GM21576 (cell line): ENCODE measurements around the gene CYP1A1.
"Not testable (repeated sequence)": the region's sequence is repeated elsewhere in the genome, so short reads cannot be mapped to it uniquely, and the experiment has no call there.

Experiments
- ATAC-seq: cut with Tn5 transposase; IDR thresholded peaks from one replicate; pipeline ENCODE4 v1.9.1; 2021; ENCODE audit warnings: mild to moderate bottlenecking, moderate library complexity; ENCODE audit not compliant: unreplicated experiment

Gene CYP1A1

DNA sequence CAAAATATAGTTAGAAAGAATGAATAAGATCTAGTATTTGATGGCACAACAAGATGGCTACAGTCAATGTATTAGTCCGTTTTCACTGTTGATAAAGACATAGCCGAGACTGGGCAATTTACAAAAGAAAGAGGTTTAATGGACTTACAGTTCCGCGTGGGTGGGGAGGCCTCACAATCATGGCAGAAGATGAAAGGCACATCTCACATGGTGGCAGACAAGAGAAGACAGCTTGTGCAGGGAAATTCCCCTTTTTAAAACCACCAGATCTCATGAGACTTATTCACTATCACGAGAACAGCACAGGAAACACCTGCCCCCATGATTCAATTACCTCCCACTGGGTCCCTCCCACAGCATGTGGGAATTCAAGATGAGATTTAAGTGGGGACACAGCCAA is 12.9 kb upstream of the CYP1A1 start:
- not testable (repeated sequence) for ATAC-seq

- no peak for ATAC-seq
Observed at GRCh38 chr15:74735305-74735704, 10.0 kb upstream of the CYP1A1 start.

- ATAC-seq: no peak
Observed at GRCh38 chr15:74733269-74733668, 7.9 kb upstream of the CYP1A1 start.

GRCh38 chr15:74732846-74733245 is 7.5 kb upstream of the CYP1A1 start:
- no peak for ATAC-seq

DNA sequence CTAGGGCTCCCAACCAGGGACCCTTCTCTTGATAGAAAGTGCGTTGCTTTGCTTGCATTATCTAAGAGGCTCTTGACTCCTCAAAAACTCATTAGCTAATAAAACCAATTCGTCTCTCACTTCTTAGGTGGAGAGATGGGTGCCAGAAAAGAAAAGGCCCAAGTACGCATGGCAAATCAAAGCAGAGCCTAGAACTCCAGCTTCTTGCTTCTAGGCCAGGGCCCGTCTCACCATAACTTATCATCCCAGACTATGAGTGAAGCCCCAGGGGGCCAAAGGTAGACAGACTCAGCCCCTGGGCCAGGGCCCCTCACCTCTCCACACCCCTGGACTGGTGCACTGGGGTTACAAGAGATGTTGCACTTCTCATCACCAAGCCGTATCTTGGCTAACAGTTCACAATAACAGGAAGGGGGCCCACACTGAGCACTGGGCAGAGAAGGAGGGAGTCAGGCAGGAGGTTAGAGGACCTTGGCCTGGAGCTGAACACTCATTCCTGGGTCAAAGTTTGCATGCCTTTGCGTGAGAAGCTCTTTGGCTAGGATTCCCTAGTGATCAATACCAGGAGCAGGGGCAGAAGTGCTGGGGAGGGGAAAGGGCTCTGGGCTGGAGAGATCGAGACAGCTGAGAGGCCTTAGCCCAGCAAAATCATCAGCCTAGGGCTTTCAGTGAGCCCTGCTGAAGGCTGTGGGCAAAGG is 5.4 kb upstream of the CYP1A1 start:
- ATAC-seq: no peak

DNA sequence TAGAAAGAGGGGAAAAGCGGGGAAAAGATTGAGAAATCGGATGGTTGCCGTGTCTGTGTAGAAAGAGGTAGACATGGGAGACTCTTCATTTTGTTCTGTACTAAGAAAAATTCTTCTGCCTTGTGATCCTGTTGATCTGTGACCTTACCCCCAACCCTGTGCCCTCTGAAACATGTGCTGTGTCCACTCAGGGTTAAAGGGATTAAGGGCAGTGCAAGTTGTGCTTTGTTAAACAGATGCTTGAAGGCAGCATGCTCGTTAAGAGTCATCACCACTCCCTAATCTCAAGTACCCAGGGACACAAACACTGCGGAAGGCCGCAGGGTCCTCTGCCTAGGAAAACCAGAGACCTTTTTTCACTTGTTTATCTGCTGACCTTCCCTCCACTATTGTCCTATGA is 4.0 kb upstream of the CYP1A1 start:
- ATAC-seq: not testable (repeated sequence)

DNA sequence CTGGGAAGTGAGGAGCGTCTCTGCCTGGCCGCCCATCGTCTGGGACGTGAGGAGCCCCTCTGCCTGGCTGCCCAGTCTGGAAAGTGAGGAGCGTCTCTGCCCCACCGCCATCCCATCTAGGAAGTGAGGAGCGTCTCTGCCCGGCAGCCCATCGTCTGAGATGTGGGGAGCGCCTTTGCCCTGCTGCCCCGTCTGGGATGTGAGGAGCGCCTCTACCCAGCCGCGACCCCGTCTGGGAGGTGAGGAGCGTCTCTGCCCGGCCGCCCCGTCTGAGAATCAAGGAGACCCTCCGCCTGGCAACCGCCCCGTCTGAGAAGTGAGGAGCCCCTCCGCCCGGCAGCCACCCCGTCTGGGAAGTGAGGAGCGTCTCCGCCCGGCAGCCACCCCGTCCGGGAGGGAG is 3.4 kb upstream of the CYP1A1 start:
- ATAC-seq: not testable (repeated sequence)

GRCh38 chr15:74727727-74728126 is 2.4 kb upstream of the CYP1A1 start:
- ATAC-seq: no peak

- ATAC-seq: no peak
Observed at GRCh38 chr15:74726774-74727164, 1.4 kb upstream of the CYP1A1 start.

GRCh38 chr15:74725845-74726773 is 781 bp upstream of the CYP1A1 start:
- no peak for ATAC-seq

DNA sequence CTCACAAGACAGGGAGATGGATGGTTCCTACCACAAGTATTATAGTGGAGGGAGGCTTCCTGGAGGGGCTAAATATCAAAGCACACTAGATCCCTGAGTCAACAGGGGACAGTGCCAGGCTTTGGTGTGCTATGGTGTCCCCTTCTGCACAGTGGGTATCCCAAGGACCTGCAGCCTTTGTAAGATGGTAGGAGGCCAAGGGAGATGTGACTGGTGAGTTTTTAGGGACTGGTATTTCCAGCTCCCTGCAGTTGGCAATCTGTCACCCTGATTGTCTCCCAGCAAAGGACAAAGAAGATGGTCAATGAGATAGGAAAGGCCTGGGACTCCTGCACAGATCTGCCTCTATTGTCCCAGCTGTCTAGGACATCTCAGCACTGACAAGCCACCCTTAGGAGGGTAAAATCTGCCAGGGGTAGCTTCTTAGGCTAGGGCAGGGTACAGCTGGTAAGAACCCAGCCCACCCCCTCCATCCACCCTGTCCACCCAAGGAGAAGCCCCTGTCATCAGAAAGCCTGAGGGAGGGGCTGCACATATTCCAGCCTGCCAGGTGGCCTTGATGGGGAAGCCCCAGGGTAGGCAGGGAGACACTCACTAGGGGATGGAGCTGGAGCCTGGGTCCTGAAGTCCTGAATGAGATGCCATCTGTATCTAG is 631 bp downstream of the CYP1A1 start:
- ATAC-seq: no peak

- ATAC-seq: no peak
Observed at GRCh38 chr15:74723754-74724334, 1.5 kb downstream of the CYP1A1 start.

GRCh38 chr15:74723187-74723586 is 2.1 kb downstream of the CYP1A1 start:
- ATAC-seq: no peak

DNA sequence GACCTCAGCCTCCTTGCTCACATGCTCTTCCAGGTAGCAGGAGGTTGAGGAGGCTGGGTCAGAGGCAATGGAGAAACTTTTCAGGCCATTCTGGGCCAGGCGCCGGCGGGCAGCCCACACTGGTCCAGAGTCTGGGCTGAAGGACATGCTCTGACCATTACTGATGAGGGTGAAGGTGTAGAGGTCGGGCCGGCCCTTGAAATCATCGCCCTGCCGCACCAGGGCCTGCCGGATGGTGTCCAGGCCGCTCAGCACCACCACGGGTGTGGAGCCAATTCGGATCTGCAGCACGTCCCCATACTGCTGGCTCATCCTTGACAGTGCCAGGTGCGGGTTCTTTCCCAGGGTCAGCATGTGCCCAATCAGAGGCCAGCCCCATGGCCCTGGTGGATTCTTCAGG is 2.7 kb downstream of the CYP1A1 start:
- no peak for ATAC-seq

- no peak for ATAC-seq
Observed at GRCh38 chr15:74716651-74717050, 8.7 kb downstream of the CYP1A1 start.

- no peak for ATAC-seq
Observed at GRCh38 chr15:74712311-74712710, 13.0 kb downstream of the CYP1A1 start.

GRCh38 chr15:74710319-74711094 is 14.8 kb downstream of the CYP1A1 start:
- ATAC-seq: no peak

- no peak for ATAC-seq
Observed at GRCh38 chr15:74709892-74710291, 15.4 kb downstream of the CYP1A1 start.

- ATAC-seq: no peak
Observed at GRCh38 chr15:74709011-74709410, 16.3 kb downstream of the CYP1A1 start.

GRCh38 chr15:74696808-74697207 is 28.5 kb downstream of the CYP1A1 start:
- no peak for ATAC-seq

DNA sequence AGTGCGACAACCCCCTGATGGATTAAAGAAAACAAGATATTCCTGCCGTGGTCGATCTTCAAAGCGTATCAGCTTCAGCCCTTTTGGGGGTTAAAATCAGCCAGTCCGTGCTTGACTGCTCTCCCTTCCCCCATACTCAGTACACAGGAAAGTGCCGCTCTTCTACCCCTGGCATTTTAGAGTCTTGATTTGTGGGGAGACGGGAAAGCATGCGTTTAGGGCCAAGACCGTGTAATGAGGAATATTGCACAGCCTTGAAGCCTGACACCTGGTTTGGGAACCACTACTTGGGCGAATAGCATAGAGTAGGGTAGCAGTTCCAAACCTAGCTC is 29.0 kb downstream of the CYP1A1 start:
- peak; percentile 18 for ATAC-seq
